Urinary bladder (tissue), 4 donors: ENCODE data around the gene MAML1. TPM values are rescaled to one million over a fixed set of nuclear protein-coding genes. Genes with fewer than 3 reads are reported as not detected.

ENCODE experiments used
- DNase-seq: peaks from one replicate; pipeline ENCODE4 v3.0.0-alpha.2; 2015; ENCODE audit errors: extremely low spot score
- H3K27ac ChIP-seq: one replicate; pipeline ENCODE4 v1.5.1; 2013; ENCODE audit warnings: low read depth, mild to moderate bottlenecking, moderate library complexity
- H3K36me3 ChIP-seq: one replicate; pipeline ENCODE4 v1.6.1; 2013; ENCODE audit warnings: mild to moderate bottlenecking, moderate library complexity; ENCODE audit not compliant: insufficient read depth
- H3K4me1 ChIP-seq: one replicate; pipeline ENCODE4 v1.6.1; 2013; ENCODE audit warnings: mild to moderate bottlenecking, moderate library complexity; ENCODE audit not compliant: insufficient read depth
- H3K4me3 ChIP-seq: one replicate; pipeline ENCODE4 v1.5.1; 2013; ENCODE audit warnings: low read depth, low read length
- WGBS: extraction: QIAGEN DNeasy Blood & Tissue Kit; methylation state at CpG from one replicate; pipeline ENCODE4 v1.1.7; 2013; 5-methylcytosine and 5-hydroxymethylcytosine counted together
- polyA plus RNA-seq: library from polyadenylated mRNA; stranded (reverse); fragments of 200-250 nt; gene quantifications from one replicate; pipeline ENCODE4 v1.2.3, GENCODE V29; 2013
- total RNA-seq: library from RNA; depleted of rRNA; stranded (reverse); fragments of >200 nt; gene quantifications from one replicate; pipeline ENCODE4 v1.2.3, GENCODE V29; 2014
- donor health status: healthy with polysubstance abuse.
- donor health status: healthy.

Gene MAML1
- total and polyA plus RNA-seq, 2 donors, result 14.4 to 19.8 TPM

- H3K27ac ChIP-seq, result peak overlapping the region; percentile 66
- H3K4me3 ChIP-seq, result peak overlapping the region; percentile 51
- no peak for DNase-seq
- WGBS, result 13% methylated on average over 53 of the region's 53 CpGs
- no peaks in the 10 kb centered on the region for H3K4me1 ChIP-seq
- H3K36me3 ChIP-seq, result no peaks in the 10 kb centered on the region
These were observed 62.6 kb downstream of the MAML1 start for GRCh38 chr5:179795049-179795862.

GRCh38 chr5:179795863-179796833, 63.5 kb downstream of the MAML1 start:
- Histone ChIP-seq H3K4me3 (peak overlapping the region; percentile 51), H3K36me3 (no peaks in the 10 kb centered on the region), H3K4me1 (no peaks in the 10 kb centered on the region), H3K27ac (peak overlapping the region; percentile 84)
- 2% methylated on average over 113 of the region's 113 CpGs for WGBS
- DNase-seq, result no peak

- WGBS, result 87% methylated on average over 21 of the region's 21 CpGs
- no peaks in the 10 kb centered on the region for H3K36me3 ChIP-seq
- no peaks in the 10 kb centered on the region for H3K4me1 ChIP-seq
- H3K27ac ChIP-seq, result peak overlapping the region; percentile 84
- DNase-seq, result no peak
- H3K4me3 ChIP-seq, result no peak overlapping the region
These were observed 64.4 kb downstream of the MAML1 start for GRCh38 chr5:179796877-179797608.

- no peak for DNase-seq
- H3K4me1 ChIP-seq, result no peaks in the 10 kb centered on the region
These were observed 65.1 kb downstream of the MAML1 start for GRCh38 chr5:179797741-179798140.

GRCh38 chr5:179798144-179798770, 65.6 kb downstream of the MAML1 start:
- no peaks in the 10 kb centered on the region for H3K36me3 ChIP-seq
- no peak overlapping the region for H3K27ac ChIP-seq
- no peak for DNase-seq
- H3K4me1 ChIP-seq, result no peaks in the 10 kb centered on the region
- no peak overlapping the region for H3K4me3 ChIP-seq
- 96% methylated on average over 23 of the region's 23 CpGs for WGBS

More at GRCh38 chr5:179797741-179798140, 65.1 kb downstream of the MAML1 start:
- H3K4me3 ChIP-seq, result no peak overlapping the region
- H3K27ac ChIP-seq, result no peak overlapping the region
- 95% methylated on average over 30 of the region's 30 CpGs for WGBS
- no peaks in the 10 kb centered on the region for H3K36me3 ChIP-seq

GRCh38 chr5:179798771-179799643, 66.4 kb downstream of the MAML1 start:
- Histone ChIP-seq H3K4me1 (no peaks in the 10 kb centered on the region), H3K4me3 (no peak overlapping the region), H3K27ac (no peak overlapping the region), H3K36me3 (no peaks in the 10 kb centered on the region)
- 93% methylated on average over 36 of the region's 36 CpGs for WGBS
- no peak for DNase-seq

GRCh38 chr5:179799644-179799973, 67.0 kb downstream of the MAML1 start:
- no peak for DNase-seq
- Histone ChIP-seq H3K4me3 (no peak overlapping the region), H3K4me1 (no peaks in the 10 kb centered on the region), H3K36me3 (no peaks in the 10 kb centered on the region), H3K27ac (no peak overlapping the region)
- 90% methylated on average over 5 of the region's 5 CpGs for WGBS

- WGBS, result 93% methylated on average over 21 of the region's 21 CpGs
- H3K27ac ChIP-seq, result no peak overlapping the region
- no peaks in the 10 kb centered on the region for H3K4me1 ChIP-seq
- no peaks in the 10 kb centered on the region for H3K36me3 ChIP-seq
- no peak for DNase-seq
- no peak overlapping the region for H3K4me3 ChIP-seq
These were observed 67.6 kb downstream of the MAML1 start for GRCh38 chr5:179800071-179800695.

- H3K27ac ChIP-seq, result no peak overlapping the region
- no peak overlapping the region for H3K4me3 ChIP-seq
- WGBS, result 82% methylated on average over 12 of the region's 12 CpGs
- no peaks in the 10 kb centered on the region for H3K36me3 ChIP-seq
- no peak for DNase-seq
- H3K4me1 ChIP-seq, result no peaks in the 10 kb centered on the region
These were observed 68.1 kb downstream of the MAML1 start for GRCh38 chr5:179800696-179801201.

GRCh38 chr5:179801304-179802206, 68.9 kb downstream of the MAML1 start:
- DNase-seq, result no peak
- Histone ChIP-seq H3K36me3 (no peaks in the 10 kb centered on the region), H3K27ac (no peak overlapping the region), H3K4me3 (no peak overlapping the region), H3K4me1 (no peaks in the 10 kb centered on the region)
- WGBS, result 66% methylated on average over 67 of the region's 67 CpGs

GRCh38 chr5:179802207-179802883, 69.7 kb downstream of the MAML1 start:
- Histone ChIP-seq H3K27ac (no peak overlapping the region), H3K36me3 (no peaks in the 10 kb centered on the region), H3K4me3 (no peak overlapping the region), H3K4me1 (no peaks in the 10 kb centered on the region)
- DNase-seq, result no peak
- WGBS, result 91% methylated on average over 19 of the region's 19 CpGs
